IMR-90 (cell line): Measurements from ENCODE around the gene CDH13. TPM values are rescaled to one million over a fixed set of nuclear protein-coding genes. Genes with fewer than 3 reads are reported as not detected.

Experiments
- ATAC-seq: fragments of 200-7000 bp; cut with Tn5 transposase; 2 replicates; pipeline ENCODE4 v1.9.1; 2020; ENCODE audit warnings: low read depth, mild to moderate bottlenecking, moderate library complexity
- BruUV-seq: library from RNA; stranded (reverse); fragments of 400-500 nt; replicated peaks from 2 replicates; lab custom pipeline; 2021; lab: Mats Ljungman, UMichigan
- CTCF ChIA-PET: fragments of 300-600 bp; formaldehyde crosslinking; extraction: SDS; loops from one replicate; lab custom pipeline; 2021; ENCODE audit warnings: antibody characterized with exemption; lab: Yijun Ruan, JAX
- POLR2A ChIA-PET: fragments of 300-600 bp; sonication (Branson Sonifier 250); formaldehyde crosslinking; loops from one replicate; lab custom pipeline; 2022; ENCODE audit warnings: antibody characterized with exemption; ENCODE audit not compliant: unreplicated experiment; lab: Charles Lee
- DNase-seq: peaks from one replicate; pipeline ENCODE4 v3.0.0; 2013
- H2AFZ ChIP-seq: replicated peaks from 2 replicates; pipeline ENCODE3; 2013; ENCODE audit warnings: low read length, mild to moderate bottlenecking; ENCODE audit not compliant: poor library complexity
- H2AK5ac ChIP-seq: 2 replicates; pipeline ENCODE4 v1.6.1; 2013; ENCODE audit warnings: low read depth, low read length, inconsistent platforms
- H2AK9ac ChIP-seq: replicated peaks from 2 replicates; pipeline ENCODE3; 2013; ENCODE audit warnings: mild to moderate bottlenecking, low read depth, low read length, moderate library complexity; ENCODE audit not compliant: poor library complexity
- H2BK120ac ChIP-seq: 2 replicates; pipeline ENCODE4 v1.6.1; 2013; ENCODE audit warnings: low read depth, low read length, inconsistent platforms
- H2BK15ac ChIP-seq: 3 replicates; pipeline ENCODE4 v1.6.1; 2013; ENCODE audit warnings: low read depth, low read length, inconsistent platforms
- H2BK20ac ChIP-seq: 2 replicates; pipeline ENCODE4 v1.6.1; 2013; ENCODE audit warnings: low read depth, mild to moderate bottlenecking, inconsistent platforms, low read length, moderate library complexity
- H2BK5ac ChIP-seq: 2 replicates; pipeline ENCODE4 v1.6.1; 2013; ENCODE audit warnings: mild to moderate bottlenecking, low read depth, low read length, inconsistent platforms; ENCODE audit not compliant: poor library complexity, severe bottlenecking
- H3K14ac ChIP-seq: replicated peaks from 2 replicates; pipeline ENCODE4 v1.6.1; 2013; ENCODE audit warnings: low read depth, low read length, inconsistent platforms
- H3K18ac ChIP-seq: 2 replicates; pipeline ENCODE4 v1.6.1; 2013; ENCODE audit warnings: low read depth, low read length, control low read depth
- H3K23ac ChIP-seq: 2 replicates; pipeline ENCODE4 v1.6.1; 2013; ENCODE audit warnings: low read depth, low read length, inconsistent platforms
- H3K27ac ChIP-seq: 2 replicates; pipeline ENCODE4 v1.5.1; 2013; ENCODE audit warnings: mild to moderate bottlenecking, control low read depth, low read length; ENCODE audit not compliant: insufficient read depth
- H3K27me3 ChIP-seq: 2 replicates; pipeline ENCODE4 v1.6.1; 2013; ENCODE audit warnings: low read length; ENCODE audit not compliant: control insufficient read depth, insufficient read depth
- H3K36me3 ChIP-seq: 2 replicates; pipeline ENCODE4 v1.6.1; 2013; ENCODE audit warnings: low read length, mixed read lengths; ENCODE audit not compliant: control insufficient read depth, insufficient read depth
- H3K4ac ChIP-seq: 2 replicates; pipeline ENCODE4 v1.6.1; 2013; ENCODE audit warnings: low read depth, low read length, inconsistent platforms
- H3K4me1 ChIP-seq: 2 replicates; pipeline ENCODE4 v1.6.1; 2013; ENCODE audit warnings: low read length, mixed read lengths; ENCODE audit not compliant: control insufficient read depth, insufficient read depth
- H3K4me2 ChIP-seq: 2 replicates; pipeline ENCODE4 v1.6.1; 2013; ENCODE audit warnings: low read depth, mild to moderate bottlenecking, control low read depth, low read length, moderate library complexity
- H3K4me3 ChIP-seq: 2 replicates; pipeline ENCODE4 v1.5.1; 2013; ENCODE audit warnings: low read depth, mild to moderate bottlenecking, control low read depth, low read length, moderate library complexity; ENCODE audit not compliant: insufficient read depth
- H3K56ac ChIP-seq: 2 replicates; pipeline ENCODE4 v1.6.1; 2013; ENCODE audit warnings: low read length, inconsistent platforms; ENCODE audit not compliant: insufficient read depth; ENCODE audit errors: extremely low read depth
- H3K79me1 ChIP-seq, 2 experiments: 2 replicates each; pipeline ENCODE4 v1.6.1; 2013; ENCODE audit warnings: low read length in 2 of 2, inconsistent platforms in 1 of 2, low read depth in 1 of 2
- H3K9ac ChIP-seq: 2 replicates; pipeline ENCODE4 v1.6.1; 2013; ENCODE audit warnings: low read depth, low read length, control low read depth
- H3K9me1 ChIP-seq: 2 replicates; pipeline ENCODE4 v1.6.1; 2013; ENCODE audit warnings: low read length, inconsistent platforms; ENCODE audit not compliant: insufficient read depth
- H3K9me3 ChIP-seq: 2 replicates; pipeline ENCODE4 v1.6.1; 2013; ENCODE audit warnings: low read length; ENCODE audit not compliant: control insufficient read depth, insufficient read depth
- H4K20me1 ChIP-seq: 2 replicates; pipeline ENCODE4 v1.6.1; 2013; ENCODE audit warnings: low read length, inconsistent platforms; ENCODE audit not compliant: insufficient read depth
- H4K5ac ChIP-seq: 2 replicates; pipeline ENCODE4 v1.6.1; 2013; ENCODE audit warnings: mild to moderate bottlenecking, low read depth, low read length, control low read depth
- H4K8ac ChIP-seq, 2 experiments: 2 replicates each; pipeline ENCODE4 v1.6.1; 2013; ENCODE audit warnings: low read depth in 2 of 2, low read length in 2 of 2, control low read depth in 1 of 2, inconsistent platforms in 1 of 2
- H4K91ac ChIP-seq: 2 replicates; pipeline ENCODE4 v1.6.1; 2013; ENCODE audit warnings: low read depth, low read length, inconsistent platforms; ENCODE audit not compliant: insufficient read depth
- CEBPB ChIP-seq: IDR thresholded peaks from 2 replicates; pipeline ENCODE4 v1.6.1; 2012; ENCODE audit warnings: low read depth, low read length, improper control_type of control experiment
- CHD1 ChIP-seq: IDR thresholded peaks from 2 replicates; pipeline ENCODE4 v1.6.1; 2012; ENCODE audit warnings: low read depth, low read length, improper control_type of control experiment
- CTCF ChIP-seq: conservative IDR thresholded peaks from 2 replicates; pipeline ENCODE4 v1.5.1; 2012; ENCODE audit warnings: mild to moderate bottlenecking, low read depth, low read length, improper control_type of control experiment
- ELK1 ChIP-seq: fragments of 150-350 bp; IDR thresholded peaks from 2 replicates; pipeline ENCODE4 v1.6.1; 2016; ENCODE audit warnings: low read depth, mild to moderate bottlenecking, low read length, moderate library complexity, borderline replicate concordance
- FOS ChIP-seq: fragments of 150-350 bp; IDR thresholded peaks from 2 replicates; pipeline ENCODE4 v1.6.1; 2016; ENCODE audit warnings: low read depth, low read length
- MAFK ChIP-seq: IDR thresholded peaks from 2 replicates; pipeline ENCODE4 v1.6.1; 2012; ENCODE audit warnings: low read depth, low read length, improper control_type of control experiment
- MXI1 ChIP-seq: IDR thresholded peaks from 2 replicates; pipeline ENCODE4 v1.6.1; 2012; ENCODE audit warnings: low read depth, mild to moderate bottlenecking, low read length, moderate library complexity, borderline replicate concordance
- POLR2A ChIP-seq: IDR thresholded peaks from 2 replicates; pipeline ENCODE4 v1.6.1; 2012; ENCODE audit warnings: mild to moderate bottlenecking, low read depth, low read length
- RAD21 ChIP-seq: IDR thresholded peaks from 2 replicates; pipeline ENCODE4 v1.6.1; 2012; ENCODE audit warnings: low read length, improper control_type of control experiment
- RCOR1 ChIP-seq: IDR thresholded peaks from 2 replicates; pipeline ENCODE4 v1.6.1; 2012; ENCODE audit warnings: mild to moderate bottlenecking, low read length, improper control_type of control experiment; ENCODE audit not compliant: insufficient replicate concordance
- RFX5 ChIP-seq: IDR thresholded peaks from 2 replicates; pipeline ENCODE4 v1.8.0; 2012; ENCODE audit warnings: low read depth, mild to moderate bottlenecking, low read length, moderate library complexity
- SMC3 ChIP-seq: fragments of 150-350 bp; IDR thresholded peaks from 2 replicates; pipeline ENCODE4 v1.6.1; 2016; ENCODE audit warnings: low read depth, mild to moderate bottlenecking, antibody characterized with exemption, low read length, moderate library complexity
- WGBS, 2 experiments: methylation state at CpG; one replicate each; pipeline versions ENCODE4 v1.1.5 to v1.1.7; 2013; ENCODE audit warnings: missing lambda C conversion rate in 2 of 2; ENCODE audit not compliant: insufficient read length in 1 of 2; ENCODE audit errors: extremely low coverage in 2 of 2; 5-methylcytosine and 5-hydroxymethylcytosine counted together
- dilution Hi-C: fragments of 300-500 bp; cut with HindIII; formaldehyde crosslinking; loops from one replicate; pipeline ENCODE4 v1.14.3; 2018; ENCODE audit warnings: low sequenced_read_pairs; ENCODE audit not compliant: unreplicated experiment
- in situ Hi-C: fragments of 300-500 bp; cut with MboI; formaldehyde crosslinking; loops from 3 replicates; pipeline ENCODE4 v1.14.3; 2019; ENCODE audit warnings: low sequenced_read_pairs, inconsistent platforms, mixed read lengths
- intact Hi-C: fragments of 100-400 bp; cut with micrococcal nuclease; formaldehyde crosslinking; loops from 2 replicates; pipeline ENCODE4 v1.10.0; 2022
- polyA plus RNA-seq, 3 experiments: library from polyadenylated mRNA; depleted of rRNA; stranded (reverse); fragments of >200 nt; gene quantifications; 2 replicates each; pipeline ENCODE4 v1.2.3, GENCODE V29; 2012; ENCODE audit warnings: low replicate concordance in 1 of 3
- total RNA-seq: library from RNA; depleted of rRNA; stranded (reverse); fragments of >200 nt; gene quantifications from 2 replicates; pipeline ENCODE4 v1.2.3, GENCODE V29; 2012

Gene CDH13
- total and polyA plus RNA-seq, 2 of the 4 experiments (the other 2 are of a cell fraction) = 61.6 to 74.7 TPM

- H3K9me3 ChIP-seq = no peaks in the 10 kb centered on the region
- H2AK5ac ChIP-seq = no peak overlapping the region
- no peak overlapping the region for H2BK15ac ChIP-seq
- 94% methylated on average over 3 of the region's 6 CpGs; no CpG with 5 or more reads in 1 of the 2 experiments for WGBS, 2 experiments
- H3K36me3 ChIP-seq = no peaks in the 10 kb centered on the region
- no peak overlapping the region for H3K27ac ChIP-seq
- ATAC-seq (no peak), DNase-seq (no peak)
- H4K8ac ChIP-seq = no peak overlapping the region
- dilution Hi-C loops = no loop called here
- ChIA-PET CTCF (no interaction called here), POLR2A (no interaction called here)
- no peak overlapping the region for H3K4ac ChIP-seq
- H3K4me2 ChIP-seq = no peak overlapping the region
- no peaks in the 10 kb centered on the region for H3K27me3 ChIP-seq
- no peaks in the 10 kb centered on the region for H4K20me1 ChIP-seq
- no peak overlapping the region for H2BK5ac ChIP-seq
- no peaks in the 10 kb centered on the region for H3K4me1 ChIP-seq
- H3K9me1 ChIP-seq = 0 out of 2 replicates have a peak, but pooled peaks cover 3% of the 10 kb centered on the region
- H3K4me3 ChIP-seq = no peak overlapping the region
- no peak overlapping the region for H3K14ac ChIP-seq
- no peak overlapping the region for H4K5ac ChIP-seq
- in situ Hi-C loops = loop anchor here (25.0 kb wide), 2 partner anchors 827 to 1177 kb away; no protein-coding TSS in a partner anchor
- no peak overlapping the region for H2BK20ac ChIP-seq
- H4K91ac ChIP-seq = no peak overlapping the region
- no peak overlapping the region for H2BK120ac ChIP-seq
- H3K9ac ChIP-seq = no peak overlapping the region
- no peak overlapping the region for H2AFZ ChIP-seq
- H3K56ac ChIP-seq = no peak overlapping the region
- no peak overlapping the region for H3K23ac ChIP-seq
- TF ChIP-seq SMC3 = no peak
- TF ChIP-seq RCOR1 = no peak
- no peak for TF ChIP-seq CTCF
- TF ChIP-seq FOS = no peak
- no peak for TF ChIP-seq MAFK
- TF ChIP-seq CEBPB = no peak
- TF ChIP-seq CHD1 = no peak
- TF ChIP-seq POLR2A = no peak
- no peak for TF ChIP-seq ELK1
- no peak for TF ChIP-seq RAD21
- TF ChIP-seq RFX5 = no peak
- no peak for TF ChIP-seq MXI1
- H3K18ac ChIP-seq = no peak overlapping the region
- no TSS peak for BruUV-seq
- no peaks in the 10 kb centered on the region for H3K79me1 ChIP-seq
- H2AK9ac ChIP-seq = no peak overlapping the region
- intact Hi-C loops = no loop called here
These were observed 812.6 kb downstream of the CDH13 start for GRCh38 chr16:83439412-83439811.
